NCI-H2029 (cell line): ENCODE results near the gene AGBL1.

Experiments used
- DNase-seq: peaks from one replicate; lab custom pipeline; 2025; lab: John Stamatoyannopoulos, UW

The AGBL1 gene

DNA sequence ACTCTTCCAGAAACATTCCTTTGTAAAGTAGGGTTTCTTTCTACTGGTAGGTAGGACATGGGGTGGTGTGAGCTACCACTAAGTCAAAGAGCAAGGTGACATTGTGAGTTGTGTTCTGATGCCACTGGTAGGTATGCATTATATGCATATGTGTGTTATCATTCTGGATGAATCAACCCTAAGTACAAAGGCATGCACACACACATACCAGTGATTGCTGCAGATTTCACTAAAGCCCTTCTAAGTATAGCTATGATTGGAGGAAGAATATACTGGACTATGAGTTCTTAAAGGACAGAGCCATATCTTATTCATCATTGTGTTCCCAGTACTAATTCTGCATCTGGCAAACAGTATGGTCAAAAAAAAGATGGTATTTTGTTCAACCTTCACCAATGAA is 646.0 kb downstream of the AGBL1 start:
- DNase-seq: no peak

GRCh38 chr15:86735247-86736040 is 655.8 kb downstream of the AGBL1 start:
- no peak for DNase-seq

GRCh38 chr15:86741917-86742316 is 662.2 kb downstream of the AGBL1 start:
- no peak for DNase-seq

DNA sequence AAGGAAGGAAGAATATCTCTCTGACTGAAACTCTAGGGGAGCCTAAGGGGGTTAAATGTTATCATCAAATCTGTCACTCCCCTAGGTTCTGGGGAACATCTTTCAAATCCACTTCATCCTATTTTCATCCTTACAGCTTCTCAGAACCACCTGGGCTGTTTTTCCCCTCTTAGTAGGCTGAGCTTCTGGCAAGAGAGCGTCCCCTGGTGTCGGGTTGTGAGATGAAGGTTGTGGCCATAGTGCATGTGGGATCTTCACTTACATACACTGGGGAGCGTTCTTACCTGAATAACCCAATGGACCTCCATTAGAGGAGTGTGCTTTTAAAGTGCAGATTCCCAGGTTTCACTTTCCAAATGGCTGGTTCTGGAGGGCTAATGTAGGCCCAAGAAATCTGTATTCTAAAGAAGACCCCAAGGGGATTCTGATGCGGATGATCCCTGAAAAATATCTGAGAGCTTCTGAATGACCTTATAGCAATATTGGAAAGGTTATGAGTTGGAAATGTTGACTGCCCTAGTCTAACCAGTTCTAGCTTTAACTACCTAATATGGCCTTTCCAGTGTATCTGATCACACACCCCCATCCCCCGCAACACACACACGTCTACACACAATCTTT is 663.7 kb downstream of the AGBL1 start:
- no peak for DNase-seq

GRCh38 chr15:86744198-86744780 is 664.6 kb downstream of the AGBL1 start:
- no peak for DNase-seq

DNA sequence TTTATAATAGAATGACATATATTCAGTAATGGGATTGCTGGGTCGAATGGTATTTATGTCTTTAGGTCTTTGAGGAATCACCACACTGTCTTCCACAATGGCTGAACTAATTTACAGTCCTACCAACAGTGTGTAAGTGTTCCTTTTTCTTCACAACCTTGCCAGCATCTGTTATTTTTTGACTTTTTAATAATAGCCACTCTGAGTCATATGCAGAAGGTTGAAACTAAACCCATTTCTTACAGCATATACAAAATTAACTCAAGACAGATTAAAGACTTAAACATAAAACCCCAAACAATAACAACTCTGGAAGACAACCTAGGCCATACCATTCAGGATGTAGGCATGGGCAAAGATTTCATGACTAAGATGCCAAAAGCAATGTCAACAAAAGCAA is 671.4 kb downstream of the AGBL1 start:
- no peak for DNase-seq

GRCh38 chr15:86754846-86755245 is 675.2 kb downstream of the AGBL1 start:
- no peak for DNase-seq

DNA sequence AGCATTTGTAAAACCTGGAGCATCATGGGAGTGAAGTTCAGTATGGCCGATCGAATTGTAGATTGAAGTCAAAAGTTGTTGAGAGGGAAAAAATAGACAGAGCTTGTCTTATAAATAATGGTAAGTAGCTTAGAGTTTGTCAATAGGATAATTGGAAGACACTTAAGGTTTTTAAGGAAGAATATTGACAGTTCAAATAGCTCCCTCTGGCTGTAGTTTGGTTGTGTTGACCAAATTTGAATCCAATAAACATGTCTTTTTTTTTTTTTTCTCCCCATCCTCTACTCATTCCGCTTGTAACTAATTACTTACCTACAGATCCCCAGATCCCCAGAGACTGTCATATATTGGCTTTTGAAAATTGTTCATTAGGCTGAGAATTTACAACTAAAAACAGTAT is 677.0 kb downstream of the AGBL1 start:
- DNase-seq: no peak

DNA sequence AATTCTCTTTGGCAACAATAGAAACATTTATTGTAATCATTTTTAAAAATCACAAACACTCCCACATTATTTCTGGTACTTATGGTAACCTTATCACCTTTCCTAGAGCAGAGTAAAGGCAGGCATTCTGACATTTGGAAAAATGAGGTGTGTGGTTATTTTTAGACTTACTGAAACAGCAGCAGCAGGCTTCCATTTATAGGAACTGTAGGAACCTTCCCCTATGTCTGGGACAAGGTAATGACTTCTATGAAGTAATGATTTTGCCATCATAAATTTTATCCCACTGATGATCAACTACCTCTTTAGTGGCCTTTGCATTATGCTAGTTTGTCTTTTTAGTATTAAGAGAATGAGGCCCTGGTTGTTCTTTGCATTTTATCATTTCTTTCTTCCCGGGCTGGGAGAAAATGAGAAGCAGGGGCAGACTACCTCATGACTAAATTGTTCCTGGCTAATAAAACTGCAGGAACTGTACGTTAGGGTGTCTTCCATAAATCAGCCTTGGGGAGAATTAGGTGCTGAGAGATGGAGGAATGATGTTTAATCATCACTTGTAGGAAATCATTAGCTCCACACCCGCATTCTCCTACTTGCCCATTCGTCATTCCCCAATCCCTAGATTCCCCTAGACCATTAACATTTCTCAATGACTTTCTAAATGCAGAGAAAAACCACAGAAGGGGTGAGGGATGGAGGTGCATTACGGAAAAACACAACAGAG is 680.3 kb downstream of the AGBL1 start:
- no peak for DNase-seq

GRCh38 chr15:86762874-86763273 is 683.2 kb downstream of the AGBL1 start:
- DNase-seq: no peak

DNA sequence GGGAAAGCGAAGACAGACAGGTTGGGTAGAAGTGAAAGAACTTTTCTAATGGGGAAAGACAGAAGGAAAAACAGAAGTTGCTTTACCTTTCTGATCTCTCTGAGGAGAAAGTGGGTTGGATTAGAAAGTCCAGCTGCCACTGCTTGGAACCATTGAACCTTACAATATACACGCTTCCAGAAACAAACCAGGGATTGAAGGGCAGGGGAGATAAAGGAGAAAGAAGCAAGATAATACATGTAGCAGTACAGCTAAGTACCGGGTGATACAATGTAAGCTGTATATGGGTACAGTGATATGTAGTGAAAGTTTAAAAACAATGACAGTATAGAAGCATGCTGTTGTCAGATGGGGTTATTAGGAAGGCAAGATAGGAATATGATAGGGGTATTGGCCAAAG is 684.4 kb downstream of the AGBL1 start:
- no peak for DNase-seq

DNA sequence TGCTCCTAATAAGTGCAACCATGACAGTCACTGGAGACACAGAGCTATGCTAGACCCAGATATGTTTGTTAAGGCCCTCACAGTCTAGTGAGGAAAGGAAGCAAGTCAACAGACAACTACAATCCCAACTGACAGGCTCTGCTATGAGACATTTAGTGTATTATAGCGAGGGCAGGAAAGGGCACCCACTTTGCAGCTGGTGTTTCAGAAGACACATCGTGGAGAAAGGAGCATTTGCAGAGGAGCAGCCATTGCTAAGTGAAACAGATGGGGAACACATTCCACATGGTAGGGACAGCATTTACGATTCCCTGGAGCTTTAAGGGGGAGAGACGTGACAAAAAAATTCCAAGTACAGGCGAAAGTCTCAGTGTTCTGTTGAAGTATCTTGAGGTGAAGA is 685.6 kb downstream of the AGBL1 start:
- no peak for DNase-seq

- DNase-seq: no peak
Observed at GRCh38 chr15:86772369-86773059, 692.8 kb downstream of the AGBL1 start.

DNA sequence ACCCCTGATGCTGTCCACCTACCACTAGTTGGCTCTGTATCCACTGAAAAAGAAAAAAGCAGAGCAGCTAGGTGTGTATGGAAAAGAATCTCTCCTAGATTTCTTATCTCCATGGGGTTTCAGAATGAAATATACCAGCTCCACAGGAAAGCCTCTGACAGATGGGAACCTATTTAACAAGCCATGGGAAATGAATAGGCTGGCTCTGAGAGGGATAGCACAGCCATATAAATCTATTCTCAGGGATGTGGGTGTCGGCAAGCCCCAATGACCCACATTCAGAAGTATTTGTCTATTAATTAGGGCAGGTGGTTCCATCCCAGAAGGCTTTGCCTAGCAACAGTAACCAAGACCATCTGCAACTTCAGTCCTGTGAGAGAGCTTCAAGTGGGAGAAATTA is 694.1 kb downstream of the AGBL1 start:
- no peak for DNase-seq

GRCh38 chr15:86776145-86776544 is 696.5 kb downstream of the AGBL1 start:
- no peak for DNase-seq

- DNase-seq: no peak
Observed at GRCh38 chr15:86796521-86796920, 716.9 kb downstream of the AGBL1 start.

GRCh38 chr15:86797135-86797534 is 717.5 kb downstream of the AGBL1 start:
- no peak for DNase-seq

DNA sequence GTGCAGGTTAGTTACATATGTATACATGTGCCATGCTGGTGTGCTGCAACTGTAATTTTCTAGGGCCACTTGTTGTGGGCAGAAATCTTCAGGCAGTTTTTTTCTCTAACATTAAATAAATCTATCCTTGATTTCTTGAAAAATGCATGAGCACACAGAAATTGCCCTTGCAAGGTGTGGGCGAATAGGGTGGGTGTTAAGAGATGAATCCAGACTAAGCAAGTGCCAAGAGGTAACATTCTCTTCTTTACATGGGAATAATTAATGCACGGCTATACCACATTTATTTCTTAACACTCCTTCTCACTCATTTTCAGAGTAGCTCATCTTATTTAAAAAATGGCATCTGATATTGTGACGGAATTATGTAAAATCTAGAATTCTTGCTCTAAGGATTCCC is 719.6 kb downstream of the AGBL1 start:
- no peak for DNase-seq

DNA sequence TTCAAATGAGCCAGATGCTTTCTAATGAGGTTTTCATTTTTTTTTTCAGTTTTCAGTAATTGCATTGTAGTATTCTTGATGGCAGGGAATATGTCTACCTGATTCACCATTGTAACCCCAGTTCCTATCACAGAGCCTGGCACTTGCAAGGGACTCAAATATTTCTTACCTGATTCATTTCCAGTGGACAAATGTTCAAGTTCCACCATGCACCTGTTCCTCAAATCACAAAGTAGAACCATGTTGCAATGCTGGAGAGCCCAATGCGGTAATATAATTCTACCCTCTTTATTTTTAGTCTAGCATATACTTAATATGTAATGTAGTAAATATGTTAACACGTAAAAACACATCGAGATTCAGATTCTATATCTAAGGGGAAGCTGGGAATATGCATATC is 722.6 kb downstream of the AGBL1 start:
- DNase-seq: no peak

DNA sequence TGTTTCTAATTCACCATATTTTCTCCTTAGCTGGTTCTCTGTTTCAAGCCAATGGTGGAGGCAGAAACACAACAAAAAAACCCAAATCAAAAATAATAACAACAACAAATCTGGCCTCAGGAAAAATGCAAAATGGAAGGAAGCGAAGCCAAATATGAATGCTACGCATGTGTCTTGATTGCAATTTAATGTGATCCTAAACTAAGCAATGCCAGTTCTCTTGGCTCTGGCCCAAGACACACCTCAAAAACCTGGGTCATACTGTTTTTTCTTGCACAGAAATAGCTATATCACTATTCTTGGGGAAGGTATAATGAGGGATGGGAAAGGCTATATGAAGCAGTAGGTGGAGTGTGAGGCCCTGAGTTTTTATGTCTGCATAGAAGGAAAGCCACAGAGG is 724.7 kb downstream of the AGBL1 start:
- DNase-seq: no peak

DNA sequence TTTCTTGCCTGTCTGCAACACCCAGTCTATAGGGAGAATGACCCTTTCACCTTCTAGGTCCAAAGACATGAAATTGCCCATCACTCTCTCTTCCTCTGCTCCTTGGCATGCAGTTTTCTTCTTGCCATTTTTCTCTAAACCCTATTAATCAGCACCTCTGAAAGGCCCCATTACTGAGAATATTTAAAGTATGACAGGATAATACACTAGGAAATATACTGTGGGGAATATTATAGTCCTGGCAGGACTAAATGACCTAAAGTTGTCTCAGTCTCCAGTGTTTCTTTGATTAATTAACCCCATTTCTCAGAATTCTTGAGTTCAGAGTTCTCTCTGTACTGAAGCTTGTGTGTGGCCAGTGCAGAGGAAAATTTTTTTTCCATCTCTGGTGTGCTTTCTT is 730.7 kb downstream of the AGBL1 start:
- DNase-seq: no peak

GRCh38 chr15:86813892-86814291 is 734.2 kb downstream of the AGBL1 start:
- DNase-seq: no peak
